IMR-90 (cell line): Measurements from ENCODE around the gene GRID1. TPM values are rescaled to one million over a fixed set of nuclear protein-coding genes. Genes with fewer than 3 reads are reported as not detected.

Experiments used
- ATAC-seq: fragments of 200-7000 bp; cut with Tn5 transposase; 2 replicates; pipeline ENCODE4 v1.9.1; 2020; ENCODE audit warnings: low read depth, mild to moderate bottlenecking, moderate library complexity
- BruUV-seq: library from RNA; stranded (reverse); fragments of 400-500 nt; replicated peaks from 2 replicates; lab custom pipeline; 2021; lab: Mats Ljungman, UMichigan
- CTCF ChIA-PET: fragments of 300-600 bp; formaldehyde crosslinking; extraction: SDS; loops from one replicate; lab custom pipeline; 2021; ENCODE audit warnings: antibody characterized with exemption; lab: Yijun Ruan, JAX
- POLR2A ChIA-PET: fragments of 300-600 bp; sonication (Branson Sonifier 250); formaldehyde crosslinking; loops from one replicate; lab custom pipeline; 2022; ENCODE audit warnings: antibody characterized with exemption; ENCODE audit not compliant: unreplicated experiment; lab: Charles Lee
- DNase-seq: peaks from one replicate; pipeline ENCODE4 v3.0.0; 2013
- H2AFZ ChIP-seq: replicated peaks from 2 replicates; pipeline ENCODE3; 2013; ENCODE audit warnings: low read length, mild to moderate bottlenecking; ENCODE audit not compliant: poor library complexity
- H2AK5ac ChIP-seq: 2 replicates; pipeline ENCODE4 v1.6.1; 2013; ENCODE audit warnings: low read depth, low read length, inconsistent platforms
- H2AK9ac ChIP-seq: replicated peaks from 2 replicates; pipeline ENCODE3; 2013; ENCODE audit warnings: mild to moderate bottlenecking, low read depth, low read length, moderate library complexity; ENCODE audit not compliant: poor library complexity
- H2BK120ac ChIP-seq: 2 replicates; pipeline ENCODE4 v1.6.1; 2013; ENCODE audit warnings: low read depth, low read length, inconsistent platforms
- H2BK15ac ChIP-seq: 3 replicates; pipeline ENCODE4 v1.6.1; 2013; ENCODE audit warnings: low read depth, low read length, inconsistent platforms
- H2BK20ac ChIP-seq: 2 replicates; pipeline ENCODE4 v1.6.1; 2013; ENCODE audit warnings: low read depth, mild to moderate bottlenecking, inconsistent platforms, low read length, moderate library complexity
- H2BK5ac ChIP-seq: 2 replicates; pipeline ENCODE4 v1.6.1; 2013; ENCODE audit warnings: mild to moderate bottlenecking, low read depth, low read length, inconsistent platforms; ENCODE audit not compliant: poor library complexity, severe bottlenecking
- H3K14ac ChIP-seq: replicated peaks from 2 replicates; pipeline ENCODE4 v1.6.1; 2013; ENCODE audit warnings: low read depth, low read length, inconsistent platforms
- H3K18ac ChIP-seq: 2 replicates; pipeline ENCODE4 v1.6.1; 2013; ENCODE audit warnings: low read depth, low read length, control low read depth
- H3K23ac ChIP-seq: 2 replicates; pipeline ENCODE4 v1.6.1; 2013; ENCODE audit warnings: low read depth, low read length, inconsistent platforms
- H3K27ac ChIP-seq: 2 replicates; pipeline ENCODE4 v1.5.1; 2013; ENCODE audit warnings: mild to moderate bottlenecking, control low read depth, low read length; ENCODE audit not compliant: insufficient read depth
- H3K27me3 ChIP-seq: 2 replicates; pipeline ENCODE4 v1.6.1; 2013; ENCODE audit warnings: low read length; ENCODE audit not compliant: control insufficient read depth, insufficient read depth
- H3K36me3 ChIP-seq: 2 replicates; pipeline ENCODE4 v1.6.1; 2013; ENCODE audit warnings: low read length, mixed read lengths; ENCODE audit not compliant: control insufficient read depth, insufficient read depth
- H3K4ac ChIP-seq: 2 replicates; pipeline ENCODE4 v1.6.1; 2013; ENCODE audit warnings: low read depth, low read length, inconsistent platforms
- H3K4me1 ChIP-seq: 2 replicates; pipeline ENCODE4 v1.6.1; 2013; ENCODE audit warnings: low read length, mixed read lengths; ENCODE audit not compliant: control insufficient read depth, insufficient read depth
- H3K4me2 ChIP-seq: 2 replicates; pipeline ENCODE4 v1.6.1; 2013; ENCODE audit warnings: low read depth, mild to moderate bottlenecking, control low read depth, low read length, moderate library complexity
- H3K4me3 ChIP-seq: 2 replicates; pipeline ENCODE4 v1.5.1; 2013; ENCODE audit warnings: low read depth, mild to moderate bottlenecking, control low read depth, low read length, moderate library complexity; ENCODE audit not compliant: insufficient read depth
- H3K56ac ChIP-seq: 2 replicates; pipeline ENCODE4 v1.6.1; 2013; ENCODE audit warnings: low read length, inconsistent platforms; ENCODE audit not compliant: insufficient read depth; ENCODE audit errors: extremely low read depth
- H3K79me1 ChIP-seq, 2 experiments: 2 replicates each; pipeline ENCODE4 v1.6.1; 2013; ENCODE audit warnings: low read length in 2 of 2, inconsistent platforms in 1 of 2, low read depth in 1 of 2
- H3K9ac ChIP-seq: 2 replicates; pipeline ENCODE4 v1.6.1; 2013; ENCODE audit warnings: low read depth, low read length, control low read depth
- H3K9me1 ChIP-seq: 2 replicates; pipeline ENCODE4 v1.6.1; 2013; ENCODE audit warnings: low read length, inconsistent platforms; ENCODE audit not compliant: insufficient read depth
- H3K9me3 ChIP-seq: 2 replicates; pipeline ENCODE4 v1.6.1; 2013; ENCODE audit warnings: low read length; ENCODE audit not compliant: control insufficient read depth, insufficient read depth
- H4K20me1 ChIP-seq: 2 replicates; pipeline ENCODE4 v1.6.1; 2013; ENCODE audit warnings: low read length, inconsistent platforms; ENCODE audit not compliant: insufficient read depth
- H4K5ac ChIP-seq: 2 replicates; pipeline ENCODE4 v1.6.1; 2013; ENCODE audit warnings: mild to moderate bottlenecking, low read depth, low read length, control low read depth
- H4K8ac ChIP-seq, 2 experiments: 2 replicates each; pipeline ENCODE4 v1.6.1; 2013; ENCODE audit warnings: low read depth in 2 of 2, low read length in 2 of 2, control low read depth in 1 of 2, inconsistent platforms in 1 of 2
- H4K91ac ChIP-seq: 2 replicates; pipeline ENCODE4 v1.6.1; 2013; ENCODE audit warnings: low read depth, low read length, inconsistent platforms; ENCODE audit not compliant: insufficient read depth
- BHLHE40 ChIP-seq: fragments of 150-350 bp; IDR thresholded peaks from 2 replicates; pipeline ENCODE4 v1.6.1; 2016; ENCODE audit warnings: mild to moderate bottlenecking, low read depth, low read length
- CEBPB ChIP-seq: IDR thresholded peaks from 2 replicates; pipeline ENCODE4 v1.6.1; 2012; ENCODE audit warnings: low read depth, low read length, improper control_type of control experiment
- CHD1 ChIP-seq: IDR thresholded peaks from 2 replicates; pipeline ENCODE4 v1.6.1; 2012; ENCODE audit warnings: low read depth, low read length, improper control_type of control experiment
- CTCF ChIP-seq: conservative IDR thresholded peaks from 2 replicates; pipeline ENCODE4 v1.5.1; 2012; ENCODE audit warnings: mild to moderate bottlenecking, low read depth, low read length, improper control_type of control experiment
- ELK1 ChIP-seq: fragments of 150-350 bp; IDR thresholded peaks from 2 replicates; pipeline ENCODE4 v1.6.1; 2016; ENCODE audit warnings: low read depth, mild to moderate bottlenecking, low read length, moderate library complexity, borderline replicate concordance
- FOS ChIP-seq: fragments of 150-350 bp; IDR thresholded peaks from 2 replicates; pipeline ENCODE4 v1.6.1; 2016; ENCODE audit warnings: low read depth, low read length
- MAFK ChIP-seq: IDR thresholded peaks from 2 replicates; pipeline ENCODE4 v1.6.1; 2012; ENCODE audit warnings: low read depth, low read length, improper control_type of control experiment
- MAZ ChIP-seq: IDR thresholded peaks from 2 replicates; pipeline ENCODE4 v1.6.1; 2012; ENCODE audit warnings: low read depth, mild to moderate bottlenecking, low read length, improper control_type of control experiment, moderate library complexity, borderline replicate concordance
- MXI1 ChIP-seq: IDR thresholded peaks from 2 replicates; pipeline ENCODE4 v1.6.1; 2012; ENCODE audit warnings: low read depth, mild to moderate bottlenecking, low read length, moderate library complexity, borderline replicate concordance
- NFE2L2 ChIP-seq: fragments of 150-350 bp; IDR thresholded peaks from 2 replicates; pipeline ENCODE4 v1.6.1; 2016; ENCODE audit warnings: low read depth, mild to moderate bottlenecking, low read length
- POLR2A ChIP-seq: IDR thresholded peaks from 2 replicates; pipeline ENCODE4 v1.6.1; 2012; ENCODE audit warnings: mild to moderate bottlenecking, low read depth, low read length
- RAD21 ChIP-seq: IDR thresholded peaks from 2 replicates; pipeline ENCODE4 v1.6.1; 2012; ENCODE audit warnings: low read length, improper control_type of control experiment
- RCOR1 ChIP-seq: IDR thresholded peaks from 2 replicates; pipeline ENCODE4 v1.6.1; 2012; ENCODE audit warnings: mild to moderate bottlenecking, low read length, improper control_type of control experiment; ENCODE audit not compliant: insufficient replicate concordance
- RFX5 ChIP-seq: IDR thresholded peaks from 2 replicates; pipeline ENCODE4 v1.8.0; 2012; ENCODE audit warnings: low read depth, mild to moderate bottlenecking, low read length, moderate library complexity
- SMC3 ChIP-seq: fragments of 150-350 bp; IDR thresholded peaks from 2 replicates; pipeline ENCODE4 v1.6.1; 2016; ENCODE audit warnings: low read depth, mild to moderate bottlenecking, antibody characterized with exemption, low read length, moderate library complexity
- USF2 ChIP-seq: fragments of 150-350 bp; IDR thresholded peaks from 2 replicates; pipeline ENCODE4 v1.6.1; 2017; ENCODE audit warnings: mild to moderate bottlenecking, antibody characterized with exemption, low read length, low read depth
- WGBS, 2 experiments: methylation state at CpG; one replicate each; pipeline versions ENCODE4 v1.1.5 to v1.1.7; 2013; ENCODE audit warnings: missing lambda C conversion rate in 2 of 2; ENCODE audit not compliant: insufficient read length in 1 of 2; ENCODE audit errors: extremely low coverage in 2 of 2; 5-methylcytosine and 5-hydroxymethylcytosine counted together
- dilution Hi-C: fragments of 300-500 bp; cut with HindIII; formaldehyde crosslinking; loops from one replicate; pipeline ENCODE4 v1.14.3; 2018; ENCODE audit warnings: low sequenced_read_pairs; ENCODE audit not compliant: unreplicated experiment
- in situ Hi-C: fragments of 300-500 bp; cut with MboI; formaldehyde crosslinking; loops from 3 replicates; pipeline ENCODE4 v1.14.3; 2019; ENCODE audit warnings: low sequenced_read_pairs, inconsistent platforms, mixed read lengths
- intact Hi-C: fragments of 100-400 bp; cut with micrococcal nuclease; formaldehyde crosslinking; loops from 2 replicates; pipeline ENCODE4 v1.10.0; 2022
- polyA plus RNA-seq, 3 experiments: library from polyadenylated mRNA; depleted of rRNA; stranded (reverse); fragments of >200 nt; gene quantifications; 2 replicates each; pipeline ENCODE4 v1.2.3, GENCODE V29; 2012; ENCODE audit warnings: low replicate concordance in 1 of 3
- total RNA-seq: library from RNA; depleted of rRNA; stranded (reverse); fragments of >200 nt; gene quantifications from 2 replicates; pipeline ENCODE4 v1.2.3, GENCODE V29; 2012

The GRID1 gene
- total and polyA plus RNA-seq, 2 of the 4 experiments (the other 2 are of a cell fraction), result not detected

- no peak overlapping the region for H3K56ac ChIP-seq
- WGBS, 2 experiments, result 67% methylated on average over 1 of the region's 1 CpG; no CpG with 5 or more reads in 1 of the 2 experiments
- H3K36me3 ChIP-seq, result no peaks in the 10 kb centered on the region
- no peak overlapping the region for H2BK15ac ChIP-seq
- ATAC-seq, result no peak
- no peak for DNase-seq
- no peak overlapping the region for H2AK9ac ChIP-seq
- no peak overlapping the region for H3K4me2 ChIP-seq
- in situ Hi-C loops, result no loop called here
- intact Hi-C loops, result no loop called here
- H3K23ac ChIP-seq, result no peak overlapping the region
- H2BK5ac ChIP-seq, result no peak overlapping the region
- no peak overlapping the region for H4K5ac ChIP-seq
- H3K27me3 ChIP-seq, result no peaks in the 10 kb centered on the region
- peaks cover 16% of the 10 kb centered on the region for H3K9me3 ChIP-seq
- no peaks in the 10 kb centered on the region for H3K9me1 ChIP-seq
- ChIA-PET CTCF (no interaction called here), POLR2A (no interaction called here)
- no peak overlapping the region for H3K14ac ChIP-seq
- H2AK5ac ChIP-seq, result no peak overlapping the region
- H3K9ac ChIP-seq, result no peak overlapping the region
- H2BK120ac ChIP-seq, result no peak overlapping the region
- H3K79me1 ChIP-seq, result no peaks in the 10 kb centered on the region
- no peak overlapping the region for H3K4ac ChIP-seq
- no peak overlapping the region for H4K91ac ChIP-seq
- H3K18ac ChIP-seq, result no peak overlapping the region
- no peak overlapping the region for H3K4me3 ChIP-seq
- no peak overlapping the region for H3K27ac ChIP-seq
- TF ChIP-seq RCOR1 (no peak), CTCF (no peak), FOS (no peak), USF2 (no peak), BHLHE40 (no peak), RFX5 (no peak), CEBPB (no peak), ELK1 (no peak), MAZ (no peak), RAD21 (no peak), CHD1 (no peak), POLR2A (no peak), MXI1 (no peak), NFE2L2 (no peak), MAFK (no peak), SMC3 (no peak)
- H2AFZ ChIP-seq, result no peak overlapping the region
- no peak overlapping the region for H4K8ac ChIP-seq
- dilution Hi-C loops, result no loop called here
- H3K4me1 ChIP-seq, result no peaks in the 10 kb centered on the region
- BruUV-seq, result no TSS peak
- no peaks in the 10 kb centered on the region for H4K20me1 ChIP-seq
- H2BK20ac ChIP-seq, result no peak overlapping the region
These were observed 791.2 kb downstream of the GRID1 start for GRCh38 chr10:85575441-85575840.
